Ramos (cell line): ENCODE measurements around the gene C1QTNF5.

Experiments used
- in situ Hi-C: fragments of 300-500 bp; cut with MboI; formaldehyde crosslinking; loops from one replicate; pipeline ENCODE4 v1.14.3; 2022; ENCODE audit warnings: low sequenced_read_pairs; ENCODE audit not compliant: unreplicated experiment

The C1QTNF5 gene

DNA sequence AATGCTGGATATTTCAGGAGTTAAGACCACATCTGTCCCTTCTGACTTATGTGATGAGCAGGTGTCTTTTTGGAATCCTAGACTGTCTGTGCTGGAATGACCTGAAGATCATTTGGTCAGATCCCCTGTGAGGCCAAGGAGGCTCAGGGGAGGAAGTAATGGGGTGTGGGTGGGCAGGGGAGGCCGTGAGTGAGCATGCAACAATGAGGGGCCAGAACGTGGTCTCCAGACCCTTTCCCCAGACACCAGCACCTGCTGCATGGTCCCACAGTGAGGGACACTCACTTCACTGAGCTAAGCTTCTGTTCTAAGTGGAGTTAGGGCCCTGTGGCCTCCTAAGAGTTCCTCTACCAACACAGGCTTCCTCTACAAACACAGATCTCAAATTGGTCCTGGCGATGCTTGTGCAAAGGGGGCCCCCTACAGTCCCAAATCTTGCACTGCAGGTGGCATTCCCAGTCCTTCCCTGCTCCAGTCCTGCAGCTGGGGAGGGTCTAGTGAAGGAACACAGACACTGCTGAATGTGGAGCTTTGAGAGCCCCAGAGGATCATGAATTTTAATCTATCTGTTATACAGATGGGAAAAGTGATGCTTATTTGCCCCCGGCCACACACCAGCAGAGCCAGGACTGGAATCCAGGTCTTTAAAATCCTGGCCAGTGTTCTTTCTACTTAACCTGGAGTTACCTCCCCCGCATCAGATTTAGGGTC is 33.4 kb upstream of the C1QTNF5 start:
- in situ Hi-C loops: no loop called here

DNA sequence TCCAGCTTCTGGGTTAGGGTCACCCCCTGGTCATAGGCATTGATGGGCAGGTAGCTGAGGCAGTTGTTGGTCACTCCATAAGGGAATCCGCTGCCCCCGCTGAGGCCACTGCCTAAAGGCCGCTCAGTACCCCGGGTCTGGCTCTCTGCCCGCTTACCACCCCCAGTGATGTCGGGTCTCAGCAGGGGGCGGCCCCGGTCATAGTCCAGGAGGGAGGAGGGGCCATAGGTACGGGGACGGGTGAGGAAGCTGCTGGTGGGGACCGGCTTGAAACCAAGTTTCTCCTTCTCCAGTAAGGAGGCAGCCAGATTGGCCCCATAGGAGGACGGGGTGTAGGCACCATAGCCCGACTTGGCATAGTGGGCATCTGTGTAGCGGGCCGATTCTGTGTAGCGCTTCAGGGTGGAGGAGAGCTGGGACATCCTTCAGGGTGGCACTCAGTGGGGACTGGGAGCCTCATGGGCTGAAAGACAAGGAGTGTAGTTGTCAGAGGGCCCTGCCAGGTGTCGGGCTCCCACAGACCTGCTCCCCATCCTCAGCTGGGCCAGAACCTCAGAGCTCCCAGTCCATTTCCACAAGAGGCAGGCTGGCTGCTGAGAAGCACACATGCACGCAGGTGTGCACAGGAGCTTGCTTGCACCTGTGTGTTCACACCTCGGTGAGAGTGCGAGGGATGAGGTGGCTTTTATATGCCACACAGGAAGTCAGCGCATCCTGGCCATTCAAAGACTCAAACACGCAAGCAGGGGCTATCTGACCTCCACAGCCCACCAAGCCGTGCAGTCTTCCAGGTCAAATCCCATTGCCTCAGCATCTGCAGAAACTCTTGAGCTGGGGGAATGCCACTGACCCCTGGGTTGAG is 32.6 kb upstream of the C1QTNF5 start:
- in situ Hi-C loops: no loop called here

GRCh38 chr11:119372260-119373058 is 31.8 kb upstream of the C1QTNF5 start:
- in situ Hi-C loops: no loop called here

DNA sequence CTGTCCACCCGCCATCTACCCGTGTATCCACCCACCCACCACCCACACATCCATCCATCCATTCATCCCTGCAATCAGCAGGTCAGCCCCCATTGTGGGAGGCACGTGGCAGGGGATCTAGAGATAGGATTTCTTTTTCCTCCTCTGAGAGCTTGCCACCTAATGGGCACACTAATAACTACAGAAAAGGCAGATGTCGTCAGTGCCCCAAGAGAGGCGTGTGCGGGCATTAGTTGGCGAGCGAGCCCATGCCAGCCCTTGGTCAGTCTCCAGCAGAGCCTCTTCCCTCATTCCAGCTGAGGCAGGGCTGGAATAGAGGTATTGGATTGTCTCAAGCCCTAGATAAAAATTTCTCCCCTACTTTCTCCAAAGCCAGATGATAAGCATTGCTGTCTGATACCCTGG is 31.1 kb upstream of the C1QTNF5 start:
- in situ Hi-C loops: no loop called here

GRCh38 chr11:119371067-119371601 is 30.5 kb upstream of the C1QTNF5 start:
- in situ Hi-C loops: no loop called here

DNA sequence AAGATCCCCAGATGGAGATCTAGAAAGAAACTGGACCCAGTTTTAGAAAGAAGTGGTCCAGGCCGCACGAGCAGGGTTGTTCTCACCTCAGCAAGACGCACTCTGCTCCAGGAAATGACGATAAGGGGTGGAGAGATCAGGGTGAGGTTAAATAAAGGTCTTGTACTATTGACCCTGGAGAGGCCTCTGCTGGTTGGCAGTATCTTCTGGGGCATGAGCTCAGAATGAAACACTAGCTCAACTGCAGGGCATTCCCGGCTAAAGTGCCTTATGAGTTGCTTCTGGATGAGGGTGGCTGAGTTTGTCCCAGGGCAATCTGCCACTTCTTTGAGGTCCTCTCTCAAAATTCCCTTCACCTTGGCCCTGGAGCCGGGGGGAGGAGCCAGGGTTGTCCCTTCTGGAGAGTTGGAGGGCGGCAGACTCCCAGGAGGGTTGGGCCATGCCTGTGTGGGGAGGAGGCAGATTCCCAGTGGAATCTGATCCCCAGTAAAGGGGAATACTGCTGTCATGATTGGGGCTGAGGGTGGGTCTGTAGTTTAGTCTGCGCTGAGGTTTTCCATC is 29.9 kb upstream of the C1QTNF5 start:
- in situ Hi-C loops: no loop called here

DNA sequence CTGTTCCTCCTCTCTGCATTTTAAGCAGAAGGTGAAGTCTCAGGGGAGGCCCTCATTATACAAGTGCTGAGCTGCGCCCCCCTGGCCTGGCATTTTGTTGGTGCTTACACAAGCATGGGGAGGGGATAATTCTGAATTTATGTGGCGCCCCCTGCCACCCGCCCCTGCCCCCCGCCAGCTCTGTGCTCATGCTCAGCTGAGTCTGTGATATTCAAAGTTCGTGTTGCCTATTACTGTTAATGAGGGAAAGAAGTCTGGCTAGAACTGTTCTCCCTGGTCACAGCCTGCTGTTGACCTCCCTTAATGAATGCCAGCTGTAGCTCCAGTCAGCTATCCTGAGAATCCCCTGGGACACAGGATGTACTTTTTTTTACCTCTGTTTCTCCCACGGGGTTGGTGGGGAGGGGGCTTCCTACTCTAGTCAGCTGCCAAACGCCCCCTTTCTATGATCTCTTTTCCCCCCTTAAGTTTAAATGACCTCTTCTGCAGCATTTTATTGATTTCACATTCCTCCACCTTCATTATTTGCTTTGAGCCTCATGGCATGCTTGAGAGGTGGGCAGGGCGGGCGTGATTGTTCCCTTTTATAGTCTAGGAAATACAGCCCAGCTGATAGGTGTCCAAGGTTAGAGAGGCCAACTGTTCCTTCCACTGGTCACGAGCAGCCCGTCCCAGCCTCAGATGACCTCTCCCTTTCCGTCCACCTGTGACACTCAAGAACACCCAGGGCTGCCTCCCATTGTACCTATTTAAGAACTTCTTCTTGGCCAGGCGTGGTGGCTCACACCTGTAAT is 28.6 kb upstream of the C1QTNF5 start:
- in situ Hi-C loops: no loop called here

- in situ Hi-C loops: no loop called here
These were observed 27.7 kb upstream of the C1QTNF5 start for GRCh38 chr11:119368121-119369034.

DNA sequence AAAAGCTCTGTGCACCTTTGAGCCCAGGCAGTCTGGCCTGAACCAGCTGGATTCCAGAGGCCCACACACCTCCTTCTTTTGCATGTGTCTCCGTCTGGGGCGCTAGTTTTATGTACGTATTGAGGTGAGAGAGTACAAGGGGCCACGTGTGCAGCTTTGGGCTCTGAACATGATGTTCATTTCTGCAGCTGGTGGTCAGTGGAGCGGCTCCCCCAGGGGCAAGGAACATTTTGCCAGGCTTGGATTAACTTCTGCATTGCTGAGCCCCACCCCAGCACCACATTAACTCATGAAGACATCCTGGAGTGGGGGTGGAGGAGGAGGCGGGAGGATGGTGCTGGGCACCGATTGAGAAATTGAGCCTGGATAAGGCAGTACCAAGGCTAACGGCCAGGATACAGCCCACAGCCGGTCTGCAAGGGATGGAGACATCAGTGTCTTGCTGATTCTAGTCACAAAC is 27.0 kb upstream of the C1QTNF5 start:
- in situ Hi-C loops: no loop called here

DNA sequence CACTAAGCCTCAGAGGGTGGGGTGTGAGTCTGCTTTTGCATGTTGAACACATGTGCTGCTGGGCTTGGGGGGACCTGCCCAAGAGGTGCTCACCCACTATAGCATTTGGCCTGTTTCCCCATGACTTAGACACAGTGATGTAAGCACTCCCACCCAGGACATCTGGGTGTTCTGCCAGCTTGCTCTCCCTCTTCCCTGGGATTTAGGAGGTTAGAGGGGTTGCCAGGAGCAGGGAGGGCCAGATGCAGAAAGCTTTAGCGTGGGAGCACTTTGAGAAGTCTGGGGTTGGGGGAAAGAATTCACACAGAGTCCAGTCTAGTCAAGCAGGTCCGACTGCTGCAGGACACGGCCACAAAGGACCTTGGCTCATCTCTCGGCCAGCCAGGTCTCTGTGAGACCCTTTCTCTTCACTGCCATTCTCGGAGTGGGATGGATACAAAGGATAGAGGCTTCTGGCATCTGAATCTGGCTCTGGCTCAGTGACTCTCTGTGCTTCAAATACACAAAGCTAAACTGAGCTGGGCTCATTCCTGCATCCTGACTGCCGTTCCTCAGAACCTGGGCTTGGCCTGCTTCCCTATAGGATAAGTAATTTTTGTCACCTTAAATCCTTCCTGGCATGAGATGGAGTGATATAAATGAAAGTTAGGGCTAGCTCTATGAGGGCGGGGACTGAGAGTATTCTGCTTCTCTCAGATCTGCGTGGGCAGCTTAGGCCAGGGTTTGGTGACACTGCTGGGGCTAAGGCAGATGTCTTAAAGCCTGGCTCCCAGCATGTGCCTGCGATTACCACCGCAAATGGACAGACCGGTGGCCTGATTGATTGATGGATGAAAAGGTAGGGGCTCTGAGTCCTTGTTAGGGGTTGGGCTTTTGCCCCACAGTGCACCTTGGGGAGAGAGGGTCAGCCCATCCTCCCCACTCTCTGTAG is 26.3 kb upstream of the C1QTNF5 start:
- in situ Hi-C loops: no loop called here

DNA sequence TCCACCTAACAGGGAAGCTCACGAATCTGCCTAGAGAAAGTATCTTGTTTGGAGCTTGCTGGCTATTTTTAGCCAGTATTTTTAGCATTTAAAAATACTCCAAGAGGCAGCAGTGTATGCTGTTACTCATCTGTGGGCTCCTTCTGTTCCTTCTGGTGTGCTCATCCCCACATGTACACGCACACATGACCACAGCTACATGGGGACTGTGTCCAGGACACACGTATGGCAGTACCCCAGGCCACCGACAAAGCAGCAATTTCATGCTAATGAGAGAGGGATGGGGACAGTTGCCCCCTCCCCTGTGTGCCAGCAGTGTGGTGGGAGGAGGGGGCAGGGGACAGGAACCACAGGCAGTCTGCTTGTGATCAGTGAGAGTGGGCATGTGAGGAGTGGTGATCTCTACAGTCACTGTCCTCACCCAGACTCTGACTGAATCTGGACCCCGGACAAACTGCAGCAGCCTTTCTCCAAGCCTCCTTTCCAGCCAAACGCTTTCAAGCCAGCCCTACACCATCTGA is 24.4 kb upstream of the C1QTNF5 start:
- in situ Hi-C loops: no loop called here

DNA sequence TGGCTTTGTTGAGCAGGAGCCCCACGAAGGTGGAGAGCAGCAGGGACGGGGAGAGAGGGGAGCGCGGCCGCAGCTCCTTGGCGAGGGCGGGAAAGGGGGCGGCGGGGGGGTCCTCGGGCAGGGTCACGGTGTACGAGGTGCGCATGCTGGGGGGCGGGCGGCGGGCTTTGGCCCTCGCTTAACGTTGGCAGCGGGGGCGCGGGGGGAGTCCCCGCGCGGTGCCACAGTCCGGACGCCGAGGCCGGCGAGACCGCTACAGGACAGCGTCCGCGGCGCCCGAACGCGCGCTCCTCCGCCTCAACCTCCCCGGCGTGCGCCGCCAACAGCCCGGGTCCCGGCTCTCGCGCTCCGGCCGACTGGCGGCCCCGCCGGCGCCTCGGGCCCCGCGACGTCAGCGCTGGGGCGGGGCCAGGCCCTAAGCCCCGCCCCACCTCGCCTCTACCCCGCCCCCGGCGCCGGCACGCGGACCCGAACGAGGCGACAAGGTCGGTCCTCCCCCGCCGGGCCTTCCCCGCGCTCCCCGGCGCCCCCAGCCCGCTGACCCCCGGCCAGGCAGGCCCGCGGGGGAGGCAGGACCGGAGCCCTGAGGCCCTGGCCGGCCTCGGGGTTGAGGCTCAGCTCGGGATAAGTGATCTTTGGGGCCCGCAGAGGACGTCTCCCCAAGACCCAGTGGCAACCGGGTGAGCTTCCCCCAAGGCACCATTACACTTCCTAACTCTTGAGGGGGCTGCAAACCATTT is 23.3 kb upstream of the C1QTNF5 start:
- in situ Hi-C loops: no loop called here

- in situ Hi-C loops: no loop called here
These were observed 22.6 kb upstream of the C1QTNF5 start for GRCh38 chr11:119363081-119363850.

- in situ Hi-C loops: no loop called here
These were observed 22.0 kb upstream of the C1QTNF5 start for GRCh38 chr11:119362741-119363080.

- in situ Hi-C loops: no loop called here
These were observed 21.4 kb upstream of the C1QTNF5 start for GRCh38 chr11:119361941-119362725.
